HepG2 (cell line): ENCODE measurements around the gene FAF1. TPM values are rescaled to one million over a fixed set of nuclear protein-coding genes. Genes with fewer than 3 reads are reported as not detected.

Experiments
- ATAC-seq: fragments of 200-7000 bp; cut with Tn5 transposase; 3 replicates; pipeline ENCODE4 v1.9.1; 2020; ENCODE audit warnings: mild to moderate bottlenecking, moderate library complexity
- BruUV-seq: library from RNA; stranded (reverse); fragments of 400-500 nt; replicated peaks from 2 replicates; lab custom pipeline; 2021; lab: Mats Ljungman, UMichigan
- CTCF ChIA-PET: fragments of 300-600 bp; formaldehyde crosslinking; extraction: SDS; loops from one replicate; lab custom pipeline; 2021; ENCODE audit warnings: low total read pairs, inconsistent platforms, low intra/inter-chr PET ratio; lab: Yijun Ruan, JAX
- POLR2A ChIA-PET: fragments of 350-600 bp; sonication (Branson Sonifier 250); formaldehyde crosslinking; loops from one replicate; lab custom pipeline; 2020; ENCODE audit warnings: antibody characterized with exemption, inconsistent platforms; lab: Yijun Ruan, JAX
- DNase-seq: peaks from one replicate; pipeline ENCODE4 v3.0.0-alpha.2; 2015; ENCODE audit warnings: low spot score
- FAIRE-seq: peaks from 3 replicates; lab custom pipeline; 2011; peaks lifted over from hg19 to GRCh38; lab: Jason Lieb, UNC
- H2AFZ ChIP-seq: one replicate; pipeline ENCODE4 v1.6.1; 2011; ENCODE audit warnings: low read length, inconsistent platforms
- H3K27ac ChIP-seq: fragments of 300-600 bp; 3 replicates; pipeline ENCODE4 v1.8.0; 2011; ENCODE audit warnings: mixed run types, mild to moderate bottlenecking, mixed read lengths, low read length, inconsistent platforms; ENCODE audit not compliant: insufficient read depth; ENCODE audit errors: extremely low read length
- H3K27me3 ChIP-seq, 2 experiments: fragments of 200-600 bp in 1 of 2; 2 replicates in 1 of 2; 3 replicates in 1 of 2; pipeline versions ENCODE4 v1.6.0 to v1.8.0; 2011; ENCODE audit warnings: low read length in 2 of 2, mild to moderate bottlenecking in 2 of 2, moderate library complexity in 2 of 2, inconsistent platforms in 1 of 2; ENCODE audit not compliant: insufficient read depth in 2 of 2, control insufficient read depth in 1 of 2
- H3K36me3 ChIP-seq, 2 experiments: fragments of 200-600 bp in 1 of 2; replicated peaks in 1 of 2; 2 replicates in 1 of 2; 3 replicates in 1 of 2; pipeline versions ENCODE4 v1.5.1 to v1.8.0; 2011; ENCODE audit warnings: low read length in 2 of 2, inconsistent platforms in 1 of 2; ENCODE audit not compliant: insufficient read depth in 2 of 2, control insufficient read depth in 1 of 2
- H3K4me1 ChIP-seq: 2 replicates; pipeline ENCODE4 v1.5.1; 2012; ENCODE audit warnings: low read length, inconsistent platforms; ENCODE audit not compliant: insufficient read depth
- H3K4me2 ChIP-seq: 2 replicates; pipeline ENCODE4 v1.6.0; 2011; ENCODE audit warnings: low read depth, low read length, inconsistent platforms
- H3K4me3 ChIP-seq, 3 experiments: fragments of 200-600 bp in 1 of 3; sonication (generic), shearing (Covaris generic) in 1 of 3; replicated peaks in 1 of 3; 2 replicates each; pipeline ENCODE4 v1.5.1; 2011 to 2016; ENCODE audit warnings: low read length in 3 of 3, inconsistent platforms in 2 of 3, low read depth in 2 of 3, mild to moderate bottlenecking in 2 of 3, control low read depth in 1 of 3, mixed read lengths in 1 of 3; ENCODE audit not compliant: insufficient read depth in 1 of 3
- H3K79me2 ChIP-seq: one replicate; pipeline ENCODE4 v1.6.1; 2011; ENCODE audit warnings: low read length, inconsistent platforms; ENCODE audit not compliant: insufficient read depth
- H3K9ac ChIP-seq: 2 replicates; pipeline ENCODE4 v1.6.0; 2011; ENCODE audit warnings: mild to moderate bottlenecking, low read depth, low read length, inconsistent platforms; ENCODE audit not compliant: insufficient read depth
- H3K9me3 ChIP-seq: 2 replicates; pipeline ENCODE4 v1.5.1; 2012; ENCODE audit warnings: mild to moderate bottlenecking, low read length
- H4K20me1 ChIP-seq: 2 replicates; pipeline ENCODE4 v1.6.0; 2011; ENCODE audit warnings: inconsistent platforms, mild to moderate bottlenecking, low read length, moderate library complexity; ENCODE audit not compliant: insufficient read depth
- AGO1 ChIP-seq: fragments of 200-400 bp; formaldehyde crosslinking; IDR thresholded peaks from 2 replicates; pipeline ENCODE4 v1.6.1; 2017; ENCODE audit warnings: mild to moderate bottlenecking, low read depth, low read length, moderate library complexity; ENCODE audit not compliant: poor library complexity, severe bottlenecking
- CCAR2 ChIP-seq: fragments of 200-400 bp; formaldehyde crosslinking; optimal IDR thresholded peaks from 2 replicates; pipeline ENCODE3; 2018; ENCODE audit warnings: low read depth, mild to moderate bottlenecking, low read length, moderate library complexity
- EHMT2 ChIP-seq: fragments of 200-600 bp; sonication (generic); IDR thresholded peaks from 2 replicates; pipeline ENCODE4 v1.7.0; 2017; ENCODE audit warnings: antibody characterized with exemption, low read depth, low read length, borderline replicate concordance
- HMG20B ChIP-seq: conservative IDR thresholded peaks from 2 replicates; pipeline ENCODE4 v1.6.1; 2016; ENCODE audit warnings: missing genetic modification reagents, missing compliant biosample characterization
- NFYB ChIP-seq: sonication (generic); formaldehyde crosslinking; IDR thresholded peaks from 2 replicates; pipeline ENCODE4 v1.4.0; 2020; ENCODE audit warnings: missing genetic modification reagents
- RAD51 ChIP-seq: fragments of 450-650 bp; IDR thresholded peaks from 2 replicates; pipeline ENCODE4 v1.6.1; 2016; ENCODE audit warnings: borderline replicate concordance
- SNRNP70 ChIP-seq: fragments of 200-400 bp; formaldehyde crosslinking; IDR thresholded peaks from 2 replicates; pipeline ENCODE4 v1.6.1; 2017; ENCODE audit warnings: mild to moderate bottlenecking, low read depth, low read length, moderate library complexity
- ZNF143 ChIP-seq: sonication (generic); formaldehyde crosslinking; IDR thresholded peaks from 2 replicates; pipeline ENCODE4 v1.4.0; 2020; ENCODE audit warnings: missing genetic modification reagents
- ZNF160 ChIP-seq: sonication (generic); formaldehyde crosslinking; IDR thresholded peaks from 2 replicates; pipeline ENCODE4 v1.8.0; 2022; ENCODE audit warnings: mild to moderate bottlenecking, inconsistent platforms, missing genetic modification reagents
- ZNF251 ChIP-seq: sonication (generic); formaldehyde crosslinking; IDR thresholded peaks from 2 replicates; pipeline ENCODE4 v1.9.0; 2021; ENCODE audit warnings: mild to moderate bottlenecking, missing genetic modification reagents
- WGBS: methylation state at CpG from one replicate; pipeline ENCODE4 v1.1.6; 2017; ENCODE audit warnings: low lambda C conversion rate; 5-methylcytosine and 5-hydroxymethylcytosine counted together
- in situ Hi-C: cut with HindIII; loops from 2 replicates; pipeline ENCODE4 v1.10.0; 2017; ENCODE audit warnings: low pct_unique_long_range_greater_than_20kb; ENCODE audit not compliant: extremely low pct_ligation_motif_present
- intact Hi-C: fragments of 100-400 bp; cut with micrococcal nuclease; formaldehyde crosslinking; loops from one replicate; pipeline ENCODE4 v1.10.0; 2022; ENCODE audit not compliant: unreplicated experiment
- polyA plus RNA-seq, 8 experiments: library from polyadenylated mRNA; depleted of rRNA in 3 of 8; stranded (reverse) in 7 of 8; unstranded in 1 of 8; fragments of >200 nt; fragmentation: Illumina TruSeq in 4 of 8; extraction: Trizol in 4 of 8; gene quantifications; 2 replicates each; pipeline versions ENCODE4 v1.2.1 to v1.2.3, GENCODE V29; 2011 to 2016; ENCODE audit warnings: low read depth in 4 of 8, missing spikeins in 1 of 8, mixed read lengths in 1 of 8; ENCODE audit not compliant: insufficient read depth in 1 of 8
- total RNA-seq, 5 experiments: library from RNA; depleted of rRNA; stranded (reverse); fragments of >200 nt; fragmentation: Illumina TruSeq; extraction: Trizol; gene quantifications; 2 replicates each; pipeline ENCODE4 v1.2.3, GENCODE V29; 2016; ENCODE audit warnings: low read depth in 1 of 5
- TF ChIP-seq, protein P1 (sequence below): sonication (generic); formaldehyde crosslinking; IDR thresholded peaks from 2 replicates; pipeline ENCODE4 v1.4.0; 2020; ENCODE audit warnings: missing genetic modification reagents, mild to moderate bottlenecking, borderline replicate concordance
- TF ChIP-seq, protein P2 (sequence below): sonication (generic); formaldehyde crosslinking; IDR thresholded peaks from 2 replicates; pipeline ENCODE4 v1.8.1; 2023; ENCODE audit warnings: mild to moderate bottlenecking, moderate library complexity, missing genetic modification reagents
- TF ChIP-seq, protein P3 (sequence below): sonication (generic); formaldehyde crosslinking; IDR thresholded peaks from 2 replicates; pipeline ENCODE4 v1.4.0; 2020; ENCODE audit warnings: missing genetic modification reagents
- TF ChIP-seq, protein P4 (sequence below): sonication (generic); formaldehyde crosslinking; IDR thresholded peaks from 2 replicates; pipeline ENCODE4 v1.8.0; 2022; ENCODE audit warnings: mild to moderate bottlenecking, missing genetic modification reagents, moderate library complexity

FAF1 gene
- total and polyA plus RNA-seq, 2 of the 13 experiments (the other 11 are each of a cell fraction or from before 2014, with no cell fraction given) = 19.4 to 63.3 TPM

DNA sequence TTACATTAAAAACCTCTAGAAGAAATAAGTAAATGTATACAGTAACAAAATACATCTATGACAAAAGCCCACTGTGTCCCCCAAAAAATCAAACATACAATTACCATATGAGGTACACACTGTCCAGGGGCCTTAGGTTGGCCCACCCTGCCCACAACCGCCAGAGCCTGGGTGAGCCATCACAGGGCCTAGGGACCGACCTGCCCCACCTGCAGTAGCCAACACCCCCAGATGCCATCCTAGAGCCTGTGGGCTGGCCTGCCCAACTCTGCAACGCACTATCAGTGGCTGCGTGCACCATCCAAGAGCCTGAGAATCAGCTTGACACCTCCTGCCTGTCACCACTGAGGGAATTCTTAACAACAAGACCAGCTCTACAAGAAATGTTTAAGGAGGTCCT is 39.0 kb downstream of the FAF1 start:
- peaks cover 62% of the 10 kb centered on the region for H3K79me2 ChIP-seq

More for the DNA sequence above, 39.0 kb downstream of the FAF1 start:
- ChIA-PET POLR2A (no interaction called here), CTCF (no interaction called here)
- no peaks in the 10 kb centered on the region for H3K9me3 ChIP-seq
- in situ Hi-C loops (no loop called here), intact Hi-C loops (no loop called here)
- no peak for FAIRE-seq
- no peak overlapping the region for H3K4me3 ChIP-seq
- H3K27me3 ChIP-seq = no peaks in the 10 kb centered on the region
- no peaks in the 10 kb centered on the region for H3K4me1 ChIP-seq
- H4K20me1 ChIP-seq = no peaks in the 10 kb centered on the region
- TF ChIP-seq RAD51 (no peak), HMG20B (no peak), ZNF143 (no peak), AGO1 (no peak), CCAR2 (no peak), SNRNP70 (no peak), ZNF160 (no peak), NFYB (CRISPR knock-in tag) (no peak), EHMT2 (no peak), ZNF251 (no peak)
- TF ChIP-seq, protein P1, sequence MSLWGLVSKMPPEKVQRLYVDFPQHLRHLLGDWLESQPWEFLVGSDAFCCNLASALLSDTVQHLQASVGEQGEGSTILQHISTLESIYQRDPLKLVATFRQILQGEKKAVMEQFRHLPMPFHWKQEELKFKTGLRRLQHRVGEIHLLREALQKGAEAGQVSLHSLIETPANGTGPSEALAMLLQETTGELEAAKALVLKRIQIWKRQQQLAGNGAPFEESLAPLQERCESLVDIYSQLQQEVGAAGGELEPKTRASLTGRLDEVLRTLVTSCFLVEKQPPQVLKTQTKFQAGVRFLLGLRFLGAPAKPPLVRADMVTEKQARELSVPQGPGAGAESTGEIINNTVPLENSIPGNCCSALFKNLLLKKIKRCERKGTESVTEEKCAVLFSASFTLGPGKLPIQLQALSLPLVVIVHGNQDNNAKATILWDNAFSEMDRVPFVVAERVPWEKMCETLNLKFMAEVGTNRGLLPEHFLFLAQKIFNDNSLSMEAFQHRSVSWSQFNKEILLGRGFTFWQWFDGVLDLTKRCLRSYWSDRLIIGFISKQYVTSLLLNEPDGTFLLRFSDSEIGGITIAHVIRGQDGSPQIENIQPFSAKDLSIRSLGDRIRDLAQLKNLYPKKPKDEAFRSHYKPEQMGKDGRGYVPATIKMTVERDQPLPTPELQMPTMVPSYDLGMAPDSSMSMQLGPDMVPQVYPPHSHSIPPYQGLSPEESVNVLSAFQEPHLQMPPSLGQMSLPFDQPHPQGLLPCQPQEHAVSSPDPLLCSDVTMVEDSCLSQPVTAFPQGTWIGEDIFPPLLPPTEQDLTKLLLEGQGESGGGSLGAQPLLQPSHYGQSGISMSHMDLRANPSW (CRISPR knock-in tag) = no peak
- TF ChIP-seq, protein P2, sequence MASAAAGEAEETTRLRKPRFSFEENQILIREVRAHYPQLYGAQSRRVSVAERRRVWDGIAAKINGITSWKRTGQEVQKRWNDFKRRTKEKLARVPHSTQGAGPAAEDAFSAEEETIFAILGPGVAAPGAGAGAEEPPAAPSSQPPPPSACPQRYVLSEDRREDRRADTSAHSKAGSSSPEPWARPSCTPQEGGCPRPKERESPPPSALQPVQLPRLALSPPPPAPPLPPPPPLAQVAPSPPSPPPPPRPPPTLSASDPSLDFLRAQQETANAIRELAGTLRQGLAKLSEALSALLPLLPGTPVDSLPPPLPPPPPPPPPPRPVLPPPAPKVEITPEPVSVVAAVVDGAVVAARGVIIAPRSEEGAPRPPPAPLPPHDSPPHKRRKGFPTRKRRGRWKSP (CRISPR knock-in tag) = no peak
- TF ChIP-seq, protein P3, sequence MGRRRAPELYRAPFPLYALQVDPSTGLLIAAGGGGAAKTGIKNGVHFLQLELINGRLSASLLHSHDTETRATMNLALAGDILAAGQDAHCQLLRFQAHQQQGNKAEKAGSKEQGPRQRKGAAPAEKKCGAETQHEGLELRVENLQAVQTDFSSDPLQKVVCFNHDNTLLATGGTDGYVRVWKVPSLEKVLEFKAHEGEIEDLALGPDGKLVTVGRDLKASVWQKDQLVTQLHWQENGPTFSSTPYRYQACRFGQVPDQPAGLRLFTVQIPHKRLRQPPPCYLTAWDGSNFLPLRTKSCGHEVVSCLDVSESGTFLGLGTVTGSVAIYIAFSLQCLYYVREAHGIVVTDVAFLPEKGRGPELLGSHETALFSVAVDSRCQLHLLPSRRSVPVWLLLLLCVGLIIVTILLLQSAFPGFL = no peak
- TF ChIP-seq, protein P4, sequence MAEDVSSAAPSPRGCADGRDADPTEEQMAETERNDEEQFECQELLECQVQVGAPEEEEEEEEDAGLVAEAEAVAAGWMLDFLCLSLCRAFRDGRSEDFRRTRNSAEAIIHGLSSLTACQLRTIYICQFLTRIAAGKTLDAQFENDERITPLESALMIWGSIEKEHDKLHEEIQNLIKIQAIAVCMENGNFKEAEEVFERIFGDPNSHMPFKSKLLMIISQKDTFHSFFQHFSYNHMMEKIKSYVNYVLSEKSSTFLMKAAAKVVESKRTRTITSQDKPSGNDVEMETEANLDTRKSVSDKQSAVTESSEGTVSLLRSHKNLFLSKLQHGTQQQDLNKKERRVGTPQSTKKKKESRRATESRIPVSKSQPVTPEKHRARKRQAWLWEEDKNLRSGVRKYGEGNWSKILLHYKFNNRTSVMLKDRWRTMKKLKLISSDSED (CRISPR knock-in tag) = no peak
- no peaks in the 10 kb centered on the region; a peak in 1 of 5 replicates for H3K36me3 ChIP-seq
- no peak overlapping the region for H2AFZ ChIP-seq
- H3K9ac ChIP-seq = no peak overlapping the region
- no peak overlapping the region for H3K27ac ChIP-seq
- no peak for DNase-seq
- BruUV-seq = no TSS peak
- no peak overlapping the region for H3K4me2 ChIP-seq
- WGBS = 100% methylated on average over 2 of the region's 4 CpGs
- ATAC-seq = no peak
